B cell (primary cell): ENCODE results near the gene NIBAN1.

Experiments
- EZH2 ChIP-seq: IDR thresholded peaks from 2 replicates; pipeline ENCODE4 v1.6.1; 2012; ENCODE audit warnings: borderline replicate concordance, low read depth, mild to moderate bottlenecking, moderate library complexity, low read length; ENCODE audit not compliant: insufficient read depth, poor library complexity, severe bottlenecking
- TF ChIP-seq, protein P1 (sequence below): fragments of 200-600 bp; IDR thresholded peaks from one replicate; pipeline ENCODE4 v1.8.0; 2022; ENCODE audit warnings: antibody characterized with exemption, mild to moderate bottlenecking

DNA sequence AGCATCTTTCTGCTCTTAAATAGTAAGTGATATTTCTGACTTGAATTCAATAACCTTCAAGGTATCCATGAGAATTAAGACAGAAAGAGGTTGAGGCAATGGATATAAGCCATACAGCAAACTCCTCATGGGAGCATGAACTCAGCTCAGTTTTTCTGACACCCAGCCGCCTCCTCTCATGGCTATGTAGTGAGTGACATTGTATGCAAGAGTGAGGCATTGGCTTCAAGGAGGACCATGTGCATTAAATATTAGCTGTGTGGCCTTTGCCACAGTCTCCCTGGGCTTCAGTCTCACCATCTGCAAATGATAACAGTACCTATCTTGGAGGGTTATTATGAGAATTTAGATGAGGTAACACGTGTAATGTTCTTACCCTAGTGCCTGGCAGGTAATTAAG lies 23.4 kb downstream of the NIBAN1 start:
- TF ChIP-seq, protein P1, sequence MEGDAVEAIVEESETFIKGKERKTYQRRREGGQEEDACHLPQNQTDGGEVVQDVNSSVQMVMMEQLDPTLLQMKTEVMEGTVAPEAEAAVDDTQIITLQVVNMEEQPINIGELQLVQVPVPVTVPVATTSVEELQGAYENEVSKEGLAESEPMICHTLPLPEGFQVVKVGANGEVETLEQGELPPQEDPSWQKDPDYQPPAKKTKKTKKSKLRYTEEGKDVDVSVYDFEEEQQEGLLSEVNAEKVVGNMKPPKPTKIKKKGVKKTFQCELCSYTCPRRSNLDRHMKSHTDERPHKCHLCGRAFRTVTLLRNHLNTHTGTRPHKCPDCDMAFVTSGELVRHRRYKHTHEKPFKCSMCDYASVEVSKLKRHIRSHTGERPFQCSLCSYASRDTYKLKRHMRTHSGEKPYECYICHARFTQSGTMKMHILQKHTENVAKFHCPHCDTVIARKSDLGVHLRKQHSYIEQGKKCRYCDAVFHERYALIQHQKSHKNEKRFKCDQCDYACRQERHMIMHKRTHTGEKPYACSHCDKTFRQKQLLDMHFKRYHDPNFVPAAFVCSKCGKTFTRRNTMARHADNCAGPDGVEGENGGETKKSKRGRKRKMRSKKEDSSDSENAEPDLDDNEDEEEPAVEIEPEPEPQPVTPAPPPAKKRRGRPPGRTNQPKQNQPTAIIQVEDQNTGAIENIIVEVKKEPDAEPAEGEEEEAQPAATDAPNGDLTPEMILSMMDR, result no peak
- no peak for TF ChIP-seq EZH2
